SH-SY5Y (cell line): ENCODE measurements around the gene A4GALT.

Source experiments
- GATA2 ChIP-seq: IDR thresholded peaks from 2 replicates; pipeline ENCODE4 v1.6.1; 2011; ENCODE audit warnings: mild to moderate bottlenecking, low read depth, low read length
- GATA3 ChIP-seq: IDR thresholded peaks from 2 replicates; pipeline ENCODE4 v1.6.1; 2011; ENCODE audit warnings: low read depth, mild to moderate bottlenecking, low read length, moderate library complexity

GRCh38 chr22:42700901-42701300 lies 19.8 kb downstream of the A4GALT start:
- TF ChIP-seq GATA2 = no peak
- TF ChIP-seq GATA3 = no peak
